Spleen (tissue), 13 donors: ENCODE results near the gene TRIM21. TPM values are rescaled to one million over a fixed set of nuclear protein-coding genes. Genes with fewer than 3 reads are reported as not detected.

Source experiments
- DNase-seq: peaks from one replicate; pipeline ENCODE4 v3.0.0-alpha.2; 2020
- H3K27ac ChIP-seq, 8 donors: fragments of 200-600 bp; sonication (generic) in 7 of 8; 1 replicate in 4 of 8; 2 replicates in 4 of 8; pipeline versions ENCODE4 v1.5.0 to v1.8.0; 2016 to 2021; ENCODE audit warnings: inconsistent platforms in 4 of 8, mild to moderate bottlenecking in 4 of 8, moderate library complexity in 1 of 8
- H3K27me3 ChIP-seq, 7 donors: fragments of 200-600 bp; sonication (generic) in 6 of 7; replicated peaks in 1 of 7; 1 replicate in 4 of 7; 2 replicates in 3 of 7; pipeline versions ENCODE4 v1.5.0 to v1.8.0; 2016 to 2021; ENCODE audit warnings: inconsistent platforms in 3 of 7, mild to moderate bottlenecking in 1 of 7
- H3K36me3 ChIP-seq, 6 donors: fragments of 200-600 bp; sonication (generic) in 5 of 6; 1 replicate in 4 of 6; 2 replicates in 2 of 6; pipeline versions ENCODE4 v1.5.0 to v1.8.0; 2016 to 2021; ENCODE audit warnings: inconsistent platforms in 2 of 6
- H3K4me1 ChIP-seq, 6 donors: fragments of 200-600 bp; sonication (generic) in 5 of 6; 1 replicate in 3 of 6; 2 replicates in 3 of 6; pipeline versions ENCODE4 v1.5.0 to v1.8.0; 2016 to 2021; ENCODE audit warnings: inconsistent platforms in 3 of 6
- H3K4me3 ChIP-seq, 8 donors: fragments of 200-600 bp; sonication (generic) in 7 of 8; 1 replicate in 4 of 8; 2 replicates in 4 of 8; pipeline versions ENCODE4 v1.5.0 to v1.8.0; 2016 to 2021; ENCODE audit warnings: inconsistent platforms in 4 of 8, mild to moderate bottlenecking in 4 of 8, moderate library complexity in 2 of 8
- H3K9me3 ChIP-seq, 8 donors: fragments of 200-600 bp; sonication (generic) in 7 of 8; 1 replicate in 4 of 8; 2 replicates in 4 of 8; pipeline versions ENCODE4 v1.5.0 to v1.8.0; 2016 to 2021; ENCODE audit warnings: inconsistent platforms in 4 of 8
- CTCF ChIP-seq, 11 experiments: fragments of 200-600 bp in 7 of 11; fragments of 450-650 bp in 4 of 11; sonication (generic) in 4 of 11; IDR thresholded peaks in 8 of 11; conservative IDR thresholded peaks in 3 of 11; 1 replicate in 7 of 11; 2 replicates in 4 of 11; pipeline versions ENCODE4 v1.4.0 to v1.8.0; 2016 to 2021; ENCODE audit warnings: antibody characterized with exemption in 11 of 11, inconsistent platforms in 4 of 11, mild to moderate bottlenecking in 1 of 11
- POLR2A ChIP-seq, 3 donors: fragments of 450-650 bp; IDR thresholded peaks; one replicate each; pipeline ENCODE4 v1.5.1; 2017; ENCODE audit warnings: antibody characterized with exemption in 3 of 3, mild to moderate bottlenecking in 1 of 3
- POLR2AphosphoS5 ChIP-seq, 3 donors: sonication (generic); formaldehyde crosslinking; IDR thresholded peaks; one replicate each; pipeline ENCODE4 v1.5.1; 2017; ENCODE audit warnings: antibody characterized with exemption in 3 of 3
- WGBS, 5 donors: extraction: QIAGEN DNeasy Blood & Tissue Kit in 3 of 5; methylation state at CpG; one replicate each; pipeline versions ENCODE4 v1.1.5 to v1.1.7; 2013 to 2018; 5-methylcytosine and 5-hydroxymethylcytosine counted together
- intact Hi-C: fragments of 100-400 bp; cut with DNase I; formaldehyde crosslinking; loops from one replicate; pipeline ENCODE4 v1.15.0; 2023; ENCODE audit warnings: low total_unique reads
- long read RNA-seq, 2 donors: transcript quantifications; one replicate each; lab custom pipeline, GENCODE V29; 2026
- polyA plus RNA-seq, 3 donors: library from polyadenylated mRNA; stranded (reverse); fragments of 200-250 nt; gene quantifications; one replicate each; pipeline ENCODE4 v1.2.1, GENCODE V29; 2013
- total RNA-seq, 7 donors: library from RNA; depleted of rRNA in 3 of 7; stranded (reverse); fragments of >200 nt in 3 of 7; fragmentation: NEBNext Ultra II Directional in 4 of 7; extraction: Animal tissue kit (Norgen Biotek cat#: 25700) in 4 of 7; gene quantifications; one replicate each; pipeline versions ENCODE4 v1.1.0 to v1.2.1, GENCODE V29; 2016 to 2021
- donor health status: healthy with polysubstance abuse.
- donor health status: DM: no; HTN: no; CAD: no; lungs with moderate emphysema.
- donor health status: DM: no; HTN: no; CAD: no.
- donor health status: Bipolar disorder and iron deficiency.
- donor health status: healthy.
- donor health status: DM: no; HTN: no; CAD: no.
- donor health status: DM: yes; HTN: yes; CAD: no.

TRIM21 gene
- total RNA-seq (10 to 100 TPM; 28.0 to 43.3 (median 32.3) TPM), polyA plus RNA-seq (10 to 100 TPM; 20.3 to 36.0 (median 20.6) TPM)
- long read RNA-seq, donor 1, transcript TRIM21-201 (7 exons, 1,924 nt): major isoform, 10 of 16 reads
- long read RNA-seq, donor 1, partial matches to known transcripts: 6 of 16 reads
- long read RNA-seq, donor 1, other reads (novel, unspliced or antisense): 0 of 16 reads
- long read RNA-seq, donor 2, partial matches to known transcripts: 0 of 4 reads
- long read RNA-seq, donor 2, other reads (novel, unspliced or antisense): 0 of 4 reads

- intact Hi-C loops: no loop called here
- DNase-seq: peak; percentile 95
- H3K4me1 ChIP-seq: peaks cover 7 to 37% (median 23%) of the 10 kb centered on the region in 6 donors
- peak within 1 kb of the TSS; percentile 77 to 95 (median 92) for H3K27ac ChIP-seq
- H3K9me3 ChIP-seq: peaks cover 0 to 1% (median 0%) of the 10 kb centered on the region in 8 donors
- H3K4me3 ChIP-seq: peak within 1 kb of the TSS; percentile 61 to 86 (median 78)
- peaks cover 3 to 31% (median 21%) of the 10 kb centered on the region in 6 donors for H3K36me3 ChIP-seq
- TF ChIP-seq CTCF (IDR thresholded peaks at IDR 0.05 in 8 of 11, conservative IDR thresholded peaks at IDR 0.05 in 3 of 11): peak in 1 of 11 experiments; percentile 11
- TF ChIP-seq POLR2AphosphoS5 (IDR thresholded peaks at IDR 0.05): peak; percentile 74 to 82 (median 75)
- no peak for TF ChIP-seq POLR2A (IDR thresholded peaks at IDR 0.05)
- peaks cover 0 to 4% (median 0%) of the 10 kb centered on the region in 7 donors for H3K27me3 ChIP-seq
- 0 to 3% (median 1%) methylated on average over 8 to 13 of the region's 13 CpGs for WGBS, 5 donors
Measured at GRCh38 chr11:4393209-4393857, at the start of gene TRIM21. TRIM21 (minus strand) TSS chr11:4393702; CDS start chr11:4390409, 3,293 bp downstream.

GRCh38 chr11:4441515-4441914, 48.0 kb upstream of the TRIM21 start:
- 46 to 82% (median 80%) methylated on average over 3 of the region's 3 CpGs for WGBS, 5 donors
- Histone ChIP-seq H3K4me3 (no peak overlapping the region), H3K36me3 (no peaks in the 10 kb centered on the region), H3K27ac (peak overlapping the region in 2 of 8 donors; percentile 19 to 79), H3K27me3 (no peaks in the 10 kb centered on the region), H3K9me3 (peaks cover 0 to 4% (median 0%) of the 10 kb centered on the region in 8 donors), H3K4me1 (peaks cover 0 to 30% (median 1%) of the 10 kb centered on the region in 6 donors)
- intact Hi-C loops: no loop called here
- DNase-seq: no peak
- TF ChIP-seq POLR2A (IDR thresholded peaks at IDR 0.05) (no peak), POLR2AphosphoS5 (IDR thresholded peaks at IDR 0.05) (no peak)

GRCh38 chr11:4436411-4436810, 42.9 kb upstream of the TRIM21 start:
- Histone ChIP-seq H3K4me3 (no peak overlapping the region), H3K27ac (peak overlapping the region in 4 of 8 donors; percentile 4 to 71 (median 39)), H3K9me3 (peaks cover 0 to 4% (median 0%) of the 10 kb centered on the region in 8 donors), H3K36me3 (no peaks in the 10 kb centered on the region), H3K4me1 (peaks cover 0 to 23% (median 3%) of the 10 kb centered on the region in 6 donors), H3K27me3 (no peaks in the 10 kb centered on the region)
- intact Hi-C loops: no loop called here
- TF ChIP-seq CTCF (IDR thresholded peaks at IDR 0.05 in 8 of 11, conservative IDR thresholded peaks at IDR 0.05 in 3 of 11) (no peak), POLR2AphosphoS5 (IDR thresholded peaks at IDR 0.05) (no peak), POLR2A (IDR thresholded peaks at IDR 0.05) (no peak)
- DNase-seq: no peak
- 70 to 80% (median 71%) methylated on average over 1 of the region's 1 CpG for WGBS, 5 donors

- 34 to 63% (median 59%) methylated on average over 2 of the region's 2 CpGs for WGBS, 5 donors
- Histone ChIP-seq H3K9me3 (no peaks in the 10 kb centered on the region), H3K27me3 (no peaks in the 10 kb centered on the region), H3K27ac (peak overlapping the region in 4 of 8 donors; percentile 28 to 78 (median 55)), H3K36me3 (no peaks in the 10 kb centered on the region), H3K4me1 (peaks cover 0 to 21% (median 3%) of the 10 kb centered on the region in 6 donors), H3K4me3 (peak overlapping the region in 1 of 8 donors; percentile 15)
- DNase-seq: no peak
- TF ChIP-seq CTCF (IDR thresholded peaks at IDR 0.05 in 8 of 11, conservative IDR thresholded peaks at IDR 0.05 in 3 of 11) (no peak), POLR2AphosphoS5 (IDR thresholded peaks at IDR 0.05) (no peak), POLR2A (IDR thresholded peaks at IDR 0.05) (no peak)
- intact Hi-C loops: no loop called here
Measured at GRCh38 chr11:4433856-4434255, 40.4 kb upstream of the TRIM21 start.
